Stimulated activated CD8-positive, alpha-beta memory T cell treated with anti-CD3 and anti-CD28 coated beads, Interleukin-7, amount 100 ng/mL, for 48 hours (primary cell): Measurements from ENCODE around the gene FAM222A.

Source experiments
- DNase-seq, 2 donors: peaks; one replicate each; pipeline ENCODE4 v3.0.0-alpha.2; 2020; ENCODE audit warnings: low read depth in 1 of 2; ENCODE audit errors: extremely low read depth in 1 of 2

Gene FAM222A

DNA sequence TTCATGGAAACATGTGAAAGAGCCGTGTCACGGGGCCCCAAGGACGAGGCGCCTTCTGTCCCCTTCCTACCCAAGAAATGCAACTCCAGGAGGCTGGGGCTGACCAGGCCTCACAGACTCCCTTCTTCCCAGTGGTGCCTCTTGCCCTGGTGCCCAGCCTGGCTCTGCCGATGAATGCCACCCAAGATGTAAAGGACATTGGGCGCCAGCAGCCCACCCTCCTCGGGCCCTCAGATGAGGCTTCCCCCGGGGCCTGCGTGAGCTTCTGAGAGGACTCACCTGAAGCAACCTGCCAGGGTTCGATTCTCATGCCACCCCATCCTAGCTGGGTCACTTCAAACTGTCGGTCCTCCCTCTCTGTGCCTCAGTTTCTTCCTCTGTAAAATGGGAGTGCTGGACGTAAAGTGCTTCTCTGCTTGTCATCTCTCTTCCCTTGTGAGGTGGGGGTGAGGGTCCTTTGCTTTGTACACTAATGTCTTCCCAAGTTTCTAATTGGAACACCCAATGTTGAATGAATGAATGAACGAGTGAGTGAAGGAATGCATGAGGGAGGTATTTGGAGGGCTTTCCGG is 10.8 kb downstream of the FAM222A start:
- DNase-seq = no peak

DNA sequence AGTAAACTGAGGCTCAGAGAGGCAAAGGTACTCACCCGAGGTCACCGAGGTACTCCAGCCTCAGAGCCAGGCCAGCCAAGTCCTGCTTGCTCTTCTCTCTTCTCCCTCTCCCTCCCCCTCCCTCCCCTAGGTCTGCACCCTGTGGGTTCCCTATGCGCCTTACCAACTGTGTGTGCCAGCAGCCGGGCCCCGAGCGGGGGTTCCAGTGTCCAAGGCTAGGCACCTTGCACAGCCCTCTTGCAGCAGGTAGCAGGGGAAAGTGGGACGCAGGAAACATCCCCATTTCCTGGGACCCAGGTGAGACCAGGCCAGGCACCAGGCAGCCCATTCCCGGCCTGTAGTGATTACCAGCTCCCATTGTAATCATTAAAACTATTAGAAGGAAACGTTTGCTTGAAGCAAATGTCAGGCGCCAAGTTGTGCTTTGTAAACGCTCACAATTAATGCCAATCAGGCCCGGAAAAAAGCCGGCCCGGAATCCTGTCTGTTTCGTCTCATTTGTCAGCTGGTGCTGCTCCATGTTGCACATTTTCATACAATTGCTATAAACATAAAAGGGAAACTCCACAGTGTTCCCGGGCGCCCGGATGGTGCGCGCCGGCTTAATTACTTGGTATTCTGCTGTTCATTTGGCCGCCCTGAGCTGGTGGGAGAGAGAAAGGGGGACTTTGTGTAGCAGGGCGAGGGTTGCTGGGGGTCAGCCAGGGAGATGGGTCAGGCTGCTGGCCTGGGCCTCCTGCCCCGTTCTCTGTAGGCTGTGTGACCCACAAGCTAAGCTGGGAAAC is 11.9 kb downstream of the FAM222A start:
- no peak for DNase-seq

DNA sequence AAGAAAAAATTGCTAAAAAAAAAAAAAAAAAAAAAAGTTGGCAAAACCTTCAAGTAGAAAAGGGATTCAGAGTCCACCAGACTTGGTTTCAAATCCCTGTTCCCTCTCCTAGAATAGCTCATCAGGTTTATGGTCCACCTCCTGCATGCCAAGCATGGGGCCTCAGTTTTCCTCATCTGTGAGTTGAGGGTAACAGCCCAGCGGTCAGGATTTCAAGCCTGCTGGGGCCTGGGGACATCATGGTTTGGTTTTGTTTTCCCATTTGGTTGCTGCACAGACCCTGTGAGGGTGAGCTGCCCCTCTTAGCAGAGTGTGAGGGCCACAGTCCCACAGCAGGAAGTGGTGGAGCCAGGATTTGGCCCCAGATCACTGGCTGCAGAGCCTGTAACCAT is 12.5 kb downstream of the FAM222A start:
- no peak for DNase-seq

DNA sequence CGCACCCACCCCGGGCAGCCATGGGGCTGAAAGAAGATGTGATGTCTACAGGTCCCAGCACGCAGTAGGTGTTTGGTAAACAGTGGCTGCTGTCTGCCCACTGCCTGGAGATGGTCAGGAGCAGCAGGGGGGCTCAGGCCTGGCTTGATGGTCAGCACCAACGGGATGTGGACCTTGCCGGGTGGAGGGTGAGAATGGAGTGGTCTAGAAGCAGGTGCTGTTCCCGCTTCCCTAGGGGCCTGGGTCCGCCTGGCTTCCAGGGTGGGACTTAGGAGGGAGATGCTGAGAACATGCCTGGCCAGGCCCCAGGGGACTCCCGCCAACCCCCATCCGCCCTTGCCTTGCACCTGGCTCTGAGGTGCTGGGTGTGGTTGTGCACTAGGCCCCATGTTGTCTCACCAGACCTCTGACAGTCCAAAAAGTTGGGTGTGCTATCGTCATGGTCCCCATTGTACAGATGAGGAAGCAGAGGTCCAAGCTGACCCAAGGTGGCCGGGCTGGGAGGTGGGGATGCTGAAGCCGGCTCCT is 12.9 kb downstream of the FAM222A start:
- no peak for DNase-seq

DNA sequence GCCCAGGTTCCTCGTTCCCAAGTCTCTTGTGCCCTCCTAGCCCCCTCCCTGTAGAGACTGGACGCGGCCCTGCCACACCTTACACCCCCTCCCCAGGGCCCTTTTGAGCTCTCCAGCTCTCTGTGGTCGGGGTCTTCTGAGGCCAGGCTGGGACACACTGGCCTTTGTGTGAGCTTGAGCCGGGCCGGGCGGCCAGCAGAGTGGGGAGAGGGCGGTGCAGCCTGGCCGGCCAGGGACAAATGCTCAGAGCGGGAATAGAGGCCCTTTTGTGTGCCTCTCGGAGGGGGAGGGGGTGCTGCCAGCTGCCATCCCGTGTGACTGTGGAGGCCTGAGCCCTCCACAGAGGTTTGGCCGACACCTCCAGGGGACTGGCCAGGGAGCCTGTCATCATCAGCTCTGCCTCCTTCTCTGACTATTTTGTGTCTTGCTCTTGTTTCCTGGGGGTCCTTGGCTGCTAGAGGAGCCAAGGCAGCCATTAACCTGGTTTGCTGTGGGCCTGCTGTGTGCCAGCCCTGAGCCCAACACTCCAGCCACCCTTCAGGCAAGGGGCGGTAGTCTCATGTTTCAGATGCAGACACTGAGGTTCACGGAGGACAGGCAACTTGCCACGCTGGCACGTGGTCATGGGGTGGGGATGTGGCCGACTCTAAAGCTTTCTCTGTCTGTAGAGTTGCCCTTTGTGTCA is 13.6 kb downstream of the FAM222A start:
- no peak for DNase-seq

DNA sequence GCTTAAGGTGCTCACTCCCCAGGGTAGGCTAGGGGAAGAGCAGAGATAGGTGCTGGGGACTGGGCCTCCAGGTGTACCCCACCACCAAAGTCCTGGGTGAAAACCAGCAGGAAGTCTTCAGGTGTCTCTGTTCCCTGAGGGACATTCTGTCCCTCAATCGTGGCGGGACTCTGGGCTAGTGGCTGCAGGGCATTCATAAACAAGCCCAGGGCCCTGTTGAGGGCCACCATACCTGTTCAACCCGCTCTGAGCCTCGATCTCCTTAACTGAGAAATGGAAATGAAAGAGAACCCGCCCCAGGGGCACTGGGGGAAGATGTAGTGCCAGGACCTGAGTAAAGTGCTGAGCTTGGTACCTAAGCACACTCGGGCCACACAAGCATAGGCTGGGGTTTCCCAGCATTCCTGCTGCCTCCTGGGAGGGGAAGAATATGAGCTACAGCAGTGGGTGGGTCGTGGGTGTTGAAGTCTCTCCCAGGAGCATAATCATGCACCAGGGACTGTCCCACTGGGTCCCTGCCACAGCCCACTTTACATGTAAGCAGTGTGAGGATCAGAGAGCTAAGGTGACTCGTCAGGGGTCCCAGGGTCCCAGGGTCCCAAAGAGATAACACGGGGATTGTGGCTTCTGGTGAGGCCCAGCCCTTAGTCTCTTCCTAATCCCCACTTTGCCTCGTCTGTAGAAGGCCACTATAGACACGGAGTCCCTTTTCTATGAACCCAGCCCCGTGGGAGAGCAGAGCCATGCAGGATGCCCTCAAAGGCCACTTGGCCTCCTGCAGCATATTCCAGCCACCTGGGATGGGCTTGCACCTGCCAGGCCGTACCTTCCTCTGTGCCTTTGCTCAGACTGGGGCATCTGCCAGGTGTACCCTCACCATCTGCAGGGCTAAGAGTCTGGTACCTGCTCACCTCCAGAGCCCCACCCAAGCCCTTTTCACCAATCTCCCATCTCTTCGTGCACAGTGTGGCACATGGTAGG is 14.4 kb downstream of the FAM222A start:
- DNase-seq = no peak

DNA sequence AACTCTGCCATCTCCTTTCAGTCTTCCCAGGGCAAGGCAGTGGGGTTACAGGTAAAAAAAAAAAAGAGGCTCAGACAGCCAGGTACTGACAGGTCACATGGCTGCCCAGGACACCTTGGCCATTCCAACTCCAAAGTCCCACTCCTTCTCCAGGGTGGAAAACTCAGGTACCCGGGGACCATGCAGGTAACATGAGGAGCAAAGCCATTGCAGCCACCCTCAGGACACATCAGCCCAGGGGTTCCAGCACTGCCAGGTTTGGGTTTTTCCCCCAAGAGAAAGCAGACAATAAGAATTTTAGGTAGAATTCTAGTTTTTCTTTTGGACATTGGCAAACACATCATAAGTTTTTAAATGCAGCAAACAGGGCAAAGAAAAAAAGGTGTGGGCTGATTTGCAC is 15.3 kb downstream of the FAM222A start:
- no peak for DNase-seq

DNA sequence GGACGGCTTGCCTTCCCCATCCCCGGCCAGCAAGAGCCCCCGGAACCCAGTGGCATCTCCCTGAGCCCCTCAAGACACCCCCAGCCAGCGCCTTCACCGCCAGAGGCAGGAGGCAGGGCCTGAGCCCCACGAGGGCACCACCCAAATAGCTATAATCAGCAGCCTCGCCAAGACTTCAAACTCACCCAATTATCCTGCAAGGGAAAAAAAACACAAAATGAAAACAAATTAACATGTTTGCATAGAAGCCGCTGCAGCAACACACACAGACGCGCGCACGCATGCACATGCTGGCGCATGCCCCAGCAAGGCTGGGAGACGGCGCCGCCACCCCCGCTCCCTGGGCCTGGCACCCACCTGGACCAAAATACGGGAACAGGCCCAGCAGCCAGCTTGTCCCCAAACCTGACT is 15.8 kb downstream of the FAM222A start:
- DNase-seq = no peak

DNA sequence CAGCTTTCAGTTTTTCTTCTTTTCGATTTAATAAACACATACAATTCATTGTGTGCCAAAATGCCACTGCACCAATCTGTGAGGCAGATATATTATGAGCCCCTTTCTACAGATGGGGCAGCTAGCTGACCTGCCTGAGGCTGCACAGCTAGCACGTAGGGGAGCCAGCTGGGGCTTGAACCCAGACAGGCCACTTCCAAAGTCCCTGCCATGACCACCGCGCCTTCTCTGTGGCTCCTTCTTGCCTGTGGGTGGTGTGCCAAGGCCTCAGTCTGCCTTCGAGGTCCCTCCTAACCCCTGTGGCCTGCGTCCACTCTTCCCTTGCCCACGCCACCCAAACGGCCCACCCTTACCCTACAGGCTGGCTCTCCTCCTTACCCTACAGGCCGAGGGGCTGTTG is 16.2 kb downstream of the FAM222A start:
- DNase-seq = no peak

DNA sequence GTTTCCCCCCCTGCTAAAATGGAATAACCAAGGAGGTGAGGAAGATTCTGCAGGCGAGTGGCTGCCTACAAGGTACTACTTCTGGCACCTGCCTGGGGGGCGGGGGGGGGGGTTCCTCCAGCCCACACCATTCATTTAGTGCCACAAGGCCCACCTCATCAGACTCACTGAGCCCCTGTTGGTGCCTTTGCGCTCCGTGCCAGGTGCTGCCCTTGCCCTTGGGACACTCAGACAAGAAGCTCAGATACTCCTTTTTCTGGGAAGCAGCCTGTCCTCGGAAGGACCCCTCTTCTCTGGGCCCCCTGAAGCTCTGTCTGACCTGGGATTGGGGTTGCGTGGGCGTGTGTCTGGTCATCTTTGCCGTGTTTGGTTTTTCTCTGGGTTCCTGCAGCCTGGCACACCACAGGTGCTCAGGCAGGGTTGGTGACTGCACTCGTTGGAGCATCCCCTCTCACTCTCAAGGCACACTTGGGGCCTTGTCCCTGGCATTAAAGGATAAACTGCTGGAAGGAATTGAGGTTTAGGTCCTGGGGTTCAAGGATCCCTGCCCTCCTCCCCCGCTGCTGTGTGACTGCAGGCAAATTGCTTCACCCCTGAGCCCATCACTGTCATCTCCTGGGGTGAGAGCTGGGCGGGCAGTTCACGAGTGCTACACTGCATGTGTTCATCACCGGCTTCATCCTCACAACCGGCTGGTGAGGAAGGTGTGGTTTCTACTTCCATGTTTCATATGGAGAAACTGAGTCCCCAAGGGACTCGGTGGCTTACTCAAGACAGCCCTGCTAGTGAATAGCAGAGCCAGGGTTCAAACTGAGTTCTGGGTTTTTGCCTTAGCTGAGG is 16.9 kb downstream of the FAM222A start:
- no peak for DNase-seq

DNA sequence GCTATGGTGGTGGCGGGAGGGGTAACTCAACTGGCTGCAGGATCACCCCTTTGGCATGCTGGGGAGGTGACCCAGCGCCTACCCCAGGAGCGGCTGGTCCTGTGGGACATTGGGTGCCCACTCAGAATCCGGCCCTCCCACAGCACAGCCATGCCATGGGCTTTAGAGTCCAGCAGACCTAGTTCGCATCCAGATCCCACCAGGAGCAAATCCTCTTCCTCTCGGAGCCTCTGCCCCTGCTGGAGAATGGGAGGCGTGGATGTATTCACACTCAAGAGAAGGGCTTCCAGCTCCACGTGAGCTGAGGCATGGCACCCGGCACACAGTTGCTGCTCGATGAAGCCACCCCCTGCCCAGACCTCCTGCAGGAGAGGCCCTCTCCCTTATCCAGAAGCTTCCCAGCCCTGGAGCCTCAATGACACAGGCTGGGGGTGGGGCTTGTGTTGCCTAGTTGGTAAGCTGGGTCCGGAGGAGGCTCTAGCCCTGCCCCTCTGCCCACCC is 17.7 kb downstream of the FAM222A start:
- no peak for DNase-seq

DNA sequence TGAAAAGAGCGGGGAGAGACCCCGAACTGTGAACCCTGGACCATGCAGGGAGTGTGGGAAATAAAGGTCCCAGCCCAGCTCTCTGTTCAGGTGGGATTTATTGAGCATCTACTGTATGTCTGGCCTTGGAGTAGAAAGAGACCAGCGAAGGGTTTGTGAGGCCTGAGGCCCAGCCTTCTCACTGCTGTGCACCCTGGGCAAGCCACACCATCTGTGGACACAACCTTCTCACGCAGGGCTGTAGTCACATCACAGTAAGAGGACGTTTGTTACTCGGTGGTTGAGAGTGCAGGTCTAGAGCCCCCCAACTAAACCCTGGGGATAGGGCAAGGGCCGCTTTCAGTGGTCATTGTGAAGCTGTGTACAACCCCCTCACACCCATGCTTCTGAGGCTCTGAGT is 18.2 kb downstream of the FAM222A start:
- DNase-seq = no peak

DNA sequence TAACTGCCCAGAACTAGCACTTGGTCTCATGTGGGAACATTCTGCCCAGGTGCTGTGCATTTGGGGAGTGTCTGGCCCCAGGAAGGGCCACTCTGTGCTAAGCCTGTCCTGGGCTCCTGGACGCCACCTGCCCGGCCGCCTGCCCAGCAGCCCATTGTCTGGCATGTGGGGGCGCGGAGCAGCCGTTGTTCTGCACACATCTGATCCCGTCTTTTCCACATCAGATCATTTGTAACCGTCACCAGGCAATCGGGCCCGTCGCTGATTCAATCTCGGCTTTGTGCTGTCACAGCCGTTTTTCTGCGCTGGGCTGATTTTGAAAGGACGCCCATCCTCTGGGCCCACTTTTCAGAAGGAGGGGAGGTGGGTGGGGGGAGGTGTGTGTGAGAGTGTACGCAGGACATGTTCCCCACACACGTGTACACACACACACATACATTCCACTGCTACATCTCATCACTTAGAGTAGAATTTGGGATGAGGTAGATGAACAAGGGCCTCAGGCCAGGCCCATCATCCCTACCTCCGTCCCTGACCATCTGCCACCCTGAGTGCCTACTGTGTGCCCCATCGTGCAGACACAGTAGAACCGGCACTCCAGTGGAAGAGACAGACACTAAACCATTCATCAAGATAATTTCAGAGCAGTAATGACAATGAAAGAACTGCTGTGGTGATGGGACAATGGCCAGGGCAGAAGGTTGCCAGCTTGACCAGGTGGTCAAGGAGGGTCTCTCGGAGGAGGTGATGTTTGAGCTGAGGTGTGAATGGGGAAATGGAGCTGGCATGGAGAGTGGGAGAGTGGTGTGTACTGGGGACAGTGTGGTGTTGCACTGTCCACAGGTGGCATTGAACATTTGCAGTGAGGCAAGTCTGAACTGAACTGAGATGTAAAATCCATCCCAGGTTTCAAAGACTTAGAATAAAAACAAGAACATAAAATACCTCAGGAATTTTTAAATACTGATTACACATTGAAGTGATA is 19.0 kb downstream of the FAM222A start:
- DNase-seq = no peak

DNA sequence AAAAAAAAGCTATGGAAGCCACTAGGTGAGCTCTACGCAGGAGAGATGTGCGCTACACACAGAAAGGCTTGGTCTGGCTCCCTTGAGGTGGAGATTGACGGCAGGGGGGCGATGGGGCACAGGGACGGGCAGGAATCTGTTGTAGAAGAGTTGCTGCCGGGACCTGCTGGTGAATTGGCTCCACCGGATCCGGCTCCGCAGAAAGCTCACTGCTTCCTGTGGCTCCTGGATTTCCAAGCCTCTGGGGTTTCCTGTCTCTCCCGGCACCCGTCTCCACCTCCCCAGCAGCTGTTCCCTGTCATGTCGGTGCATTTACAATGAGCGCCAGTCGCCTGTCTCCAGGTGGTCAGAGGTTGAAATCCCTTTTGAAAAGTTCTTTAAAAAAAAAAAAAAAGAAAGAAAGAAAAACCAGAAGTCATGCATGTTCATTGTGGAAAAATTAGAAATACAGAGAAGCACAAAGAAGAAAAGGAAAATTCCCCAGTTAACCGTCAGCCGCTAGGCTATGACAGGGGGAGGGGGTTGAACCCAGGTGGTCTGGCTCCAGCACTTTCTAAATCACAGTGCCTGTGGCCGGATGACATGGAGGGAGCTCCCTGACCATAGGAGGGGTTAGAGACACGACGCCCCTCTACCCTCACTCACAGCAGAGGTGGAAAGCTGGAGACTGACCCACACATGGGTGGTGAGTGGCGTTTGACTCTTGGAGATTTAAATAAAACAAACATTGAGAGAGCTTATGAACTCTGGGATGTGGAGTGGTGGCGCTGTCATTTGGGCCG is 20.8 kb downstream of the FAM222A start:
- DNase-seq = no peak

DNA sequence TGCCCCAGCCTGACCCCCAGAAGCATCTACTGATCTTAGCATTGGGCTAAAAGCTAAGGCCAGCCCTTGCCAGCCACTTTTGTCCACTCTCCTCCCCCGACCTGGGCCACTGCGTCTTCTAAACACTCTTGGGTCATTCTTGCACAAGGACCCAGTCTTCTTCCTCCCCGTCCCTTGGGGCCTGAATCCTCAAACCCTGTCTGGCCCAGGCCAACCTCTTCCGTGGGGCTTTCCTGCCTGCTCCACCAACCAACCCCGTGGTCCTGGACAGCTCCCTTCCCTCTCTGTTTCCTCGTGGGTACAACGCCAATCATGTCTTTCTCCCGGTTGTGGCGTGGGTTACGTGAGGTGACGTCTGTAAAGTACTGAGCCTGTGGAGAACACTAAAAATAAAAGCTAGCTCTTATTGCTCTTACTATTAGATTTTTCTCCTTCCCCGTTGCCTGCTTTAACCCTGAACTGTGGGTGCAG is 21.5 kb downstream of the FAM222A start:
- DNase-seq = no peak

DNA sequence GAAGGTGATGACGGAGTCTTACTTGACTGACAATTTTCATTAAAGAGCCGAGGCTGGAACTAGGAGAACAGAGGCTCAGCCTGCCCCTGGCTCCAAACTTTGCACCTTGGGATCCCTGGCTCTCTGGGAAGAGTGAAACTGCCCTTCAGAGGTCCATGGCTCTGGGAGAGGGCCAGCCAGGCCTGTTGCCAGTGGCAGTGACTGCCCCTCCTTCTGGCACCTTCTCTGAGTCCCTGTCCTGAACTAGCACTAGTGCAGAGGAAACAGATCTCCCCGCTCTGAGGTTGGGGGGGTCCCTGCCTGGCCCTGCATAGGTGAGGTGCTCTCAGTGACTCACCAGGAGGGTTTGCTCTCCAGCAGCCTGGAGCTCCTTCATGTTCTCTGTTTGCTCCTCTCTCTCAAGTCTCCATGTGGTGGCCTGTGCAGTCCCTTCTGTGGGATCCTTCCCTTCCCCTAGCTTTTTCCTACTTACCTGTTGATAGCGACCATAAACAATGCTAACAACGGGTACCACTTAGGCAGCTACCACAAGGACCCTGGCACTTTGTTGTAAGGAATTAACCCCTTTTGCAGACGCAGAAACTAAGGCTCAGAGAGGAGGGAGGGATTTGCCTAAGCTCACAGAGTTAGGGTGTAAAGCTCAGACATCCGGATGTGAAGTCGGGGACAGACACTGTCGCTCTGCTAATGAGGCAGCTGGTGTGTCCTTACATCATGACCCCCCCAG is 22.4 kb downstream of the FAM222A start:
- no peak for DNase-seq

DNA sequence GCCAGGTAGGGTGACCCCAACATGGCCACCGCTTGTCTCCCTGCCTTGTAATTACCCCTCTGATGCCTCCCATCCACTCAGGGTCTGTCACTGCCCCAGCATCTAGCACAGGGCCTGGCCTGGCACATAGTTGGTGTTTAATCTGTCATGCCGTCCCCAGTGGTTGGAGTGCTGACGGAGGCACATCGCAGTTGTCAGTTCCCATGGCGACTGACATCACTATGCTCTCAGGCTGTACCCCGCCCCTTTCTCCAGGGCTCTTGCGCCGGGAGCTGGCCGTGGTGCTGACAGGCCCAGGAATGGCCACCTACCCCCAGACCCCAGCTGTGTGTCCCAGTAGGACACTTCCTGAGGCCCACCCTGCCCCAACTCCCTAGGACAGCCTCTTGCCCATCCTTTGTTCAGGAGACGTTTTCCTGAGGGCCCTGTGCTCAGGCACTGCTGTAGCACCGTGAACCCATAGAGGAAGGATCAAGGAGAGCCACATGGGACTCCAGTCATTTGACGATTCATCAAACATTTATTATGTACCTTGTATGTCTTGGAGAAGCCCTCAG is 23.0 kb downstream of the FAM222A start:
- DNase-seq = no peak
